ENCODE data around the gene NFIX. TPM values are rescaled to one million over a fixed set of nuclear protein-coding genes. Genes with fewer than 3 reads are reported as not detected.

NFIX gene
- total RNA-seq, 1 donor from 2014 or later = 8.4 TPM

DNA sequence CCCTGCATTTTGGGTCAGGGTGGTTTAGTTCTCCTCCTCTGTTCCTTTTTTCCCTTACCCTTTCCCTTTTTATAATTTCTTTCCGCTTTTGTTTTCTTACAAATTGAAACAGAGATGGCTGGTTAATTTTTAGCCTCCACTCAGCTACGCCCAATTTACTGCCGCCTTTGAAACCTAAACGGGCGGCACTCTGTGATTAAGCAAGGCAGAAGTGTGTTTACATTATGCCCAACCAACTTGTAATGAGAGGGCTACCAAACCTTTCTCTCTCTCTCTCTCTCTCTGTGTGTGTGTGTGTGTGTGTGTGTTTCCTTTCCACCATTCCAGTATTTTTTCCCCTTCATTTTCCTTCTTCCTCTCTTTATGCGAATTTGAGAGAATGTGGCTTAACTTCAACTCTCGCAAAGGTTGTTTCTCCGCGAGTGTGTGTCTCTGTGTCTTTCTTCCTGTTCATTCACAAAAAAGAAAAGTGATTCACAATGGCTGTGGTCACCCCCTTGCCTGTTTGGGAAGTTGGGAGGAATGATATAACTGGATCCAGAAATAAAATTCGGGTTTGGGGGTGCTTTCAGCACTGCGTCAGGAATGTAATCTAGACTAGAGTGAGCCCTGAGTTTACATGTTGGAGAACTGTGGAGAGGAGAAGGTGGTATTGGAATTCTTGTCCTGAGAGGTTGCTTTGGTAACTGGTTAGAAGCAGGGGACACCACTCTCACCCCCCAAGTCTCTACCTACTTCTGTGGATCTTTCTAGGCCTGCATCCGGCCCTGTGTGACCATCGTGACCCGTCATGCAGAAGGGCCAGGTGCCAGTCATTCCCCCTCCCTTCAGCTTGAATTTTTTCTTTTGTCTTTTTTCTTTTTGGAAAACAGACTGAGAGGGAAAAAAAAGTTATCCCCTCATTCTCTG is 31.4 kb downstream of the NFIX start:
- no peak overlapping the region for H3K27ac Mint-ChIP-seq (ENCODE audit: unreplicated experiment)
- peak; percentile 68 for DNase-seq (ENCODE audit: low read depth)
- peaks cover 5% of the 10 kb centered on the region for H3K9me3 Mint-ChIP-seq (ENCODE audit: unreplicated experiment)

DNA sequence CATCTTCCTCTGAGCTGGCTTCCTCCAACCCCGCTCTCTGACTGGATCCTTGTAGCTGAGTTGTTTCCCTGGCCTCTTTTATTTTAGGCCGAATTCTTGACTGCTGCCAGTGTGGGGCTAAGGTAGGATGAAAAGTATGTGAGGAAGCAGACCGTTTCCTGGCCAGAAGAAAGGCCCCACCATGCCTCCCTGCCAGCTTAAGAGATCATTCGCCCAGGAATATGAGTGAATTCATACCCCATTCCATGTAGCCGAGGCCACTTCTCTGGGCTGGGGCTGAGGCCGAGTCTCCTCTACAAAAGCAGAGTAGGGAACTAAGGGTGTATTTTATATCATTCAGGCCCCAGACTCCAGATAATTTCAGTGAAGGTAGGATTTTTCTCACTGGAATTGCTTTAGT is 32.3 kb downstream of the NFIX start:
- FAIRE-seq (no peak), DNase-seq (ENCODE audit: low read depth) (no peak)
- Histone ChIP-seq H3K27ac (ENCODE audit: low read depth, low read length) (peak overlapping the region; percentile 72), H3K4me1 (ENCODE audit: insufficient read depth, low read length) (peaks cover 54% of the 10 kb centered on the region), H3K9me3 (ENCODE audit: insufficient read depth, low read depth, low read length) (no peaks in the 10 kb centered on the region), H3K9ac (ENCODE audit: low read length) (peak overlapping the region; percentile 84), H3K27me3 (ENCODE audit: insufficient read depth, low read length) (peaks cover 3% of the 10 kb centered on the region), H3K4me2 (ENCODE audit: low read length) (peak overlapping the region; percentile 89), H2AFZ (ENCODE audit: low read depth, low read length) (no peak overlapping the region), H4K20me1 (ENCODE audit: insufficient read depth, low read length) (peaks cover 57% of the 10 kb centered on the region), H3K79me2 (ENCODE audit: insufficient read depth, low read length) (peaks cover 85% of the 10 kb centered on the region), H3K36me3 (ENCODE audit: insufficient read depth, low read length) (no peaks in the 10 kb centered on the region), H3K4me3 (ENCODE audit: insufficient read depth, low read depth, low read length) (peak overlapping the region; percentile 70)
- Mint-ChIP-seq H3K27me3 (ENCODE audit: low read depth, unreplicated experiment) (peaks cover 88% of the 10 kb centered on the region), H3K36me3 (ENCODE audit: low read depth, unreplicated experiment) (peaks cover 8% of the 10 kb centered on the region), H3K27ac (ENCODE audit: unreplicated experiment) (no peak overlapping the region), H3K9me3 (ENCODE audit: unreplicated experiment) (peaks cover 5% of the 10 kb centered on the region), H3K4me3 (ENCODE audit: unreplicated experiment) (no peak overlapping the region), H3K4me1 (ENCODE audit: low read depth, unreplicated experiment) (peaks cover 24% of the 10 kb centered on the region)
- TF ChIP-seq, protein P1, sequence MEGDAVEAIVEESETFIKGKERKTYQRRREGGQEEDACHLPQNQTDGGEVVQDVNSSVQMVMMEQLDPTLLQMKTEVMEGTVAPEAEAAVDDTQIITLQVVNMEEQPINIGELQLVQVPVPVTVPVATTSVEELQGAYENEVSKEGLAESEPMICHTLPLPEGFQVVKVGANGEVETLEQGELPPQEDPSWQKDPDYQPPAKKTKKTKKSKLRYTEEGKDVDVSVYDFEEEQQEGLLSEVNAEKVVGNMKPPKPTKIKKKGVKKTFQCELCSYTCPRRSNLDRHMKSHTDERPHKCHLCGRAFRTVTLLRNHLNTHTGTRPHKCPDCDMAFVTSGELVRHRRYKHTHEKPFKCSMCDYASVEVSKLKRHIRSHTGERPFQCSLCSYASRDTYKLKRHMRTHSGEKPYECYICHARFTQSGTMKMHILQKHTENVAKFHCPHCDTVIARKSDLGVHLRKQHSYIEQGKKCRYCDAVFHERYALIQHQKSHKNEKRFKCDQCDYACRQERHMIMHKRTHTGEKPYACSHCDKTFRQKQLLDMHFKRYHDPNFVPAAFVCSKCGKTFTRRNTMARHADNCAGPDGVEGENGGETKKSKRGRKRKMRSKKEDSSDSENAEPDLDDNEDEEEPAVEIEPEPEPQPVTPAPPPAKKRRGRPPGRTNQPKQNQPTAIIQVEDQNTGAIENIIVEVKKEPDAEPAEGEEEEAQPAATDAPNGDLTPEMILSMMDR (IDR thresholded peaks at IDR 0.05; ENCODE audit: insufficient read depth, low read depth, low read length) = no peak
- no peak for TF ChIP-seq EZH2 (IDR thresholded peaks at IDR 0.05; ENCODE audit: insufficient read depth, low read length)

More for the DNA sequence above, 31.4 kb downstream of the NFIX start:
- H3K27me3 ChIP-seq (ENCODE audit: insufficient read depth, low read length) = peaks cover 3% of the 10 kb centered on the region
- no peak for FAIRE-seq
- peaks cover 52% of the 10 kb centered on the region for H4K20me1 ChIP-seq (ENCODE audit: insufficient read depth, low read length)
- Mint-ChIP-seq H3K36me3 (ENCODE audit: low read depth, unreplicated experiment) (peaks cover 8% of the 10 kb centered on the region), H3K4me1 (ENCODE audit: low read depth, unreplicated experiment) (peaks cover 16% of the 10 kb centered on the region), H3K4me3 (ENCODE audit: unreplicated experiment) (peak overlapping the region; percentile 58), H3K27me3 (ENCODE audit: low read depth, unreplicated experiment) (peaks cover 89% of the 10 kb centered on the region)
- H3K4me1 ChIP-seq (ENCODE audit: insufficient read depth, low read length) = peaks cover 55% of the 10 kb centered on the region
- H3K4me3 ChIP-seq (ENCODE audit: insufficient read depth, low read depth, low read length) = peak overlapping the region; percentile 70
- H3K9me3 ChIP-seq (ENCODE audit: insufficient read depth, low read depth, low read length) = no peaks in the 10 kb centered on the region
- no peak overlapping the region for H2AFZ ChIP-seq (ENCODE audit: low read depth, low read length)
- H3K36me3 ChIP-seq (ENCODE audit: insufficient read depth, low read length) = no peaks in the 10 kb centered on the region
- H3K4me2 ChIP-seq (ENCODE audit: low read length) = peak overlapping the region; percentile 89
- H3K27ac ChIP-seq (ENCODE audit: low read depth, low read length) = peak overlapping the region; percentile 72
- TF ChIP-seq, protein P1 (IDR thresholded peaks at IDR 0.05; ENCODE audit: insufficient read depth, low read depth, low read length) = no peak
- TF ChIP-seq EZH2 (IDR thresholded peaks at IDR 0.05; ENCODE audit: insufficient read depth, low read length) = no peak
- H3K79me2 ChIP-seq (ENCODE audit: insufficient read depth, low read length) = peaks cover 86% of the 10 kb centered on the region
- H3K9ac ChIP-seq (ENCODE audit: low read length) = peak overlapping the region; percentile 84

DNA sequence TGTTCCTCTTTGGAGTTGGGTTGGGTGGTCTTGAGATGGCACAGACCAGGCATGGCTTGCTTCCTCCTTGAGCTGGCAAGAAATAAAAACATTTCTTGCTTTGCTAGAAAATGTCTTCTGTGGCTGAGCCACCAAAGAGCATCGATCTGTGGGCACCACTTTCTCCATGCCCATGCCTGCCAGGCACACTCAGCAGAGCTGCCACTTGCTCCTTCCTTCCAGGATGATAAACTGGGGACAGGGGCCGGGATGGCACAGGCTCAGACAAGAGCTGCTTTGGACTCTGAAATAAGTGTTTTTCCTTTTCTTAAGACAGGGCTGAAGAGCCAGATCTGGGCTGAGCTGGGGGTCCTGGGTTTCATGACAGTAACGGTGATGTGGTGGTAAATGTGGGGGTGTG is 32.8 kb downstream of the NFIX start:
- no peaks in the 10 kb centered on the region for H3K9me3 ChIP-seq (ENCODE audit: insufficient read depth, low read depth, low read length)
- no peak overlapping the region for H2AFZ ChIP-seq (ENCODE audit: low read depth, low read length)
- H3K27ac ChIP-seq (ENCODE audit: low read depth, low read length) = no peak overlapping the region
- TF ChIP-seq EZH2 (IDR thresholded peaks at IDR 0.05; ENCODE audit: insufficient read depth, low read length) = no peak
- TF ChIP-seq, protein P1 (IDR thresholded peaks at IDR 0.05; ENCODE audit: insufficient read depth, low read depth, low read length) = no peak
- H3K36me3 Mint-ChIP-seq (ENCODE audit: low read depth, unreplicated experiment) = peaks cover 8% of the 10 kb centered on the region
- no peak overlapping the region for H3K27ac Mint-ChIP-seq (ENCODE audit: unreplicated experiment)
- H3K4me1 ChIP-seq (ENCODE audit: insufficient read depth, low read length) = peaks cover 59% of the 10 kb centered on the region
- peak overlapping the region; percentile 84 for H3K9ac ChIP-seq (ENCODE audit: low read length)
- H3K4me2 ChIP-seq (ENCODE audit: low read length) = peak overlapping the region; percentile 89
- peaks cover 61% of the 10 kb centered on the region for H4K20me1 ChIP-seq (ENCODE audit: insufficient read depth, low read length)
- peaks cover 24% of the 10 kb centered on the region for H3K4me1 Mint-ChIP-seq (ENCODE audit: low read depth, unreplicated experiment)
- H3K27me3 Mint-ChIP-seq (ENCODE audit: low read depth, unreplicated experiment) = peaks cover 89% of the 10 kb centered on the region
- peaks cover 89% of the 10 kb centered on the region for H3K79me2 ChIP-seq (ENCODE audit: insufficient read depth, low read length)
- no peak overlapping the region for H3K4me3 ChIP-seq (ENCODE audit: insufficient read depth, low read depth, low read length)
- peaks cover 5% of the 10 kb centered on the region for H3K9me3 Mint-ChIP-seq (ENCODE audit: unreplicated experiment)
- FAIRE-seq (no peak), DNase-seq (ENCODE audit: low read depth) (no peak)
- H3K36me3 ChIP-seq (ENCODE audit: insufficient read depth, low read length) = no peaks in the 10 kb centered on the region
- no peak overlapping the region for H3K4me3 Mint-ChIP-seq (ENCODE audit: unreplicated experiment)
- H3K27me3 ChIP-seq (ENCODE audit: insufficient read depth, low read length) = peaks cover 3% of the 10 kb centered on the region

Measured in astrocyte (in vitro differentiated cells and primary cell).